IMR-90 (cell line): ENCODE measurements around the gene GAS5. TPM values are rescaled to one million over a fixed set of nuclear protein-coding genes. Genes with fewer than 3 reads are reported as not detected.

Source experiments
- ATAC-seq: fragments of 200-7000 bp; cut with Tn5 transposase; 2 replicates; pipeline ENCODE4 v1.9.1; 2020; ENCODE audit warnings: low read depth, mild to moderate bottlenecking, moderate library complexity
- BruUV-seq: library from RNA; stranded (reverse); fragments of 400-500 nt; replicated peaks from 2 replicates; lab custom pipeline; 2021; lab: Mats Ljungman, UMichigan
- CTCF ChIA-PET: fragments of 300-600 bp; formaldehyde crosslinking; extraction: SDS; loops from one replicate; lab custom pipeline; 2021; ENCODE audit warnings: antibody characterized with exemption; lab: Yijun Ruan, JAX
- POLR2A ChIA-PET: fragments of 300-600 bp; sonication (Branson Sonifier 250); formaldehyde crosslinking; loops from one replicate; lab custom pipeline; 2022; ENCODE audit warnings: antibody characterized with exemption; ENCODE audit not compliant: unreplicated experiment; lab: Charles Lee
- DNase-seq: peaks from one replicate; pipeline ENCODE4 v3.0.0; 2013
- H2AFZ ChIP-seq: replicated peaks from 2 replicates; pipeline ENCODE3; 2013; ENCODE audit warnings: low read length, mild to moderate bottlenecking; ENCODE audit not compliant: poor library complexity
- H2AK5ac ChIP-seq: 2 replicates; pipeline ENCODE4 v1.6.1; 2013; ENCODE audit warnings: low read depth, low read length, inconsistent platforms
- H2AK9ac ChIP-seq: replicated peaks from 2 replicates; pipeline ENCODE3; 2013; ENCODE audit warnings: mild to moderate bottlenecking, low read depth, low read length, moderate library complexity; ENCODE audit not compliant: poor library complexity
- H2BK120ac ChIP-seq: 2 replicates; pipeline ENCODE4 v1.6.1; 2013; ENCODE audit warnings: low read depth, low read length, inconsistent platforms
- H2BK15ac ChIP-seq: 3 replicates; pipeline ENCODE4 v1.6.1; 2013; ENCODE audit warnings: low read depth, low read length, inconsistent platforms
- H2BK20ac ChIP-seq: 2 replicates; pipeline ENCODE4 v1.6.1; 2013; ENCODE audit warnings: low read depth, mild to moderate bottlenecking, inconsistent platforms, low read length, moderate library complexity
- H2BK5ac ChIP-seq: 2 replicates; pipeline ENCODE4 v1.6.1; 2013; ENCODE audit warnings: mild to moderate bottlenecking, low read depth, low read length, inconsistent platforms; ENCODE audit not compliant: poor library complexity, severe bottlenecking
- H3K14ac ChIP-seq: replicated peaks from 2 replicates; pipeline ENCODE4 v1.6.1; 2013; ENCODE audit warnings: low read depth, low read length, inconsistent platforms
- H3K18ac ChIP-seq: 2 replicates; pipeline ENCODE4 v1.6.1; 2013; ENCODE audit warnings: low read depth, low read length, control low read depth
- H3K23ac ChIP-seq: 2 replicates; pipeline ENCODE4 v1.6.1; 2013; ENCODE audit warnings: low read depth, low read length, inconsistent platforms
- H3K27ac ChIP-seq: 2 replicates; pipeline ENCODE4 v1.5.1; 2013; ENCODE audit warnings: mild to moderate bottlenecking, control low read depth, low read length; ENCODE audit not compliant: insufficient read depth
- H3K27me3 ChIP-seq: 2 replicates; pipeline ENCODE4 v1.6.1; 2013; ENCODE audit warnings: low read length; ENCODE audit not compliant: control insufficient read depth, insufficient read depth
- H3K36me3 ChIP-seq: 2 replicates; pipeline ENCODE4 v1.6.1; 2013; ENCODE audit warnings: low read length, mixed read lengths; ENCODE audit not compliant: control insufficient read depth, insufficient read depth
- H3K4ac ChIP-seq: 2 replicates; pipeline ENCODE4 v1.6.1; 2013; ENCODE audit warnings: low read depth, low read length, inconsistent platforms
- H3K4me1 ChIP-seq: 2 replicates; pipeline ENCODE4 v1.6.1; 2013; ENCODE audit warnings: low read length, mixed read lengths; ENCODE audit not compliant: control insufficient read depth, insufficient read depth
- H3K4me2 ChIP-seq: 2 replicates; pipeline ENCODE4 v1.6.1; 2013; ENCODE audit warnings: low read depth, mild to moderate bottlenecking, control low read depth, low read length, moderate library complexity
- H3K4me3 ChIP-seq: 2 replicates; pipeline ENCODE4 v1.5.1; 2013; ENCODE audit warnings: low read depth, mild to moderate bottlenecking, control low read depth, low read length, moderate library complexity; ENCODE audit not compliant: insufficient read depth
- H3K56ac ChIP-seq: 2 replicates; pipeline ENCODE4 v1.6.1; 2013; ENCODE audit warnings: low read length, inconsistent platforms; ENCODE audit not compliant: insufficient read depth; ENCODE audit errors: extremely low read depth
- H3K79me1 ChIP-seq, 2 experiments: 2 replicates each; pipeline ENCODE4 v1.6.1; 2013; ENCODE audit warnings: low read length in 2 of 2, inconsistent platforms in 1 of 2, low read depth in 1 of 2
- H3K9ac ChIP-seq: 2 replicates; pipeline ENCODE4 v1.6.1; 2013; ENCODE audit warnings: low read depth, low read length, control low read depth
- H3K9me1 ChIP-seq: 2 replicates; pipeline ENCODE4 v1.6.1; 2013; ENCODE audit warnings: low read length, inconsistent platforms; ENCODE audit not compliant: insufficient read depth
- H3K9me3 ChIP-seq: 2 replicates; pipeline ENCODE4 v1.6.1; 2013; ENCODE audit warnings: low read length; ENCODE audit not compliant: control insufficient read depth, insufficient read depth
- H4K20me1 ChIP-seq: 2 replicates; pipeline ENCODE4 v1.6.1; 2013; ENCODE audit warnings: low read length, inconsistent platforms; ENCODE audit not compliant: insufficient read depth
- H4K5ac ChIP-seq: 2 replicates; pipeline ENCODE4 v1.6.1; 2013; ENCODE audit warnings: mild to moderate bottlenecking, low read depth, low read length, control low read depth
- H4K8ac ChIP-seq, 2 experiments: 2 replicates each; pipeline ENCODE4 v1.6.1; 2013; ENCODE audit warnings: low read depth in 2 of 2, low read length in 2 of 2, control low read depth in 1 of 2, inconsistent platforms in 1 of 2
- H4K91ac ChIP-seq: 2 replicates; pipeline ENCODE4 v1.6.1; 2013; ENCODE audit warnings: low read depth, low read length, inconsistent platforms; ENCODE audit not compliant: insufficient read depth
- BHLHE40 ChIP-seq: fragments of 150-350 bp; IDR thresholded peaks from 2 replicates; pipeline ENCODE4 v1.6.1; 2016; ENCODE audit warnings: mild to moderate bottlenecking, low read depth, low read length
- CEBPB ChIP-seq: IDR thresholded peaks from 2 replicates; pipeline ENCODE4 v1.6.1; 2012; ENCODE audit warnings: low read depth, low read length, improper control_type of control experiment
- CHD1 ChIP-seq: IDR thresholded peaks from 2 replicates; pipeline ENCODE4 v1.6.1; 2012; ENCODE audit warnings: low read depth, low read length, improper control_type of control experiment
- FOS ChIP-seq: fragments of 150-350 bp; IDR thresholded peaks from 2 replicates; pipeline ENCODE4 v1.6.1; 2016; ENCODE audit warnings: low read depth, low read length
- MAFK ChIP-seq: IDR thresholded peaks from 2 replicates; pipeline ENCODE4 v1.6.1; 2012; ENCODE audit warnings: low read depth, low read length, improper control_type of control experiment
- MAZ ChIP-seq: IDR thresholded peaks from 2 replicates; pipeline ENCODE4 v1.6.1; 2012; ENCODE audit warnings: low read depth, mild to moderate bottlenecking, low read length, improper control_type of control experiment, moderate library complexity, borderline replicate concordance
- MXI1 ChIP-seq: IDR thresholded peaks from 2 replicates; pipeline ENCODE4 v1.6.1; 2012; ENCODE audit warnings: low read depth, mild to moderate bottlenecking, low read length, moderate library complexity, borderline replicate concordance
- NFE2L2 ChIP-seq: fragments of 150-350 bp; IDR thresholded peaks from 2 replicates; pipeline ENCODE4 v1.6.1; 2016; ENCODE audit warnings: low read depth, mild to moderate bottlenecking, low read length
- POLR2A ChIP-seq: IDR thresholded peaks from 2 replicates; pipeline ENCODE4 v1.6.1; 2012; ENCODE audit warnings: mild to moderate bottlenecking, low read depth, low read length
- RAD21 ChIP-seq: IDR thresholded peaks from 2 replicates; pipeline ENCODE4 v1.6.1; 2012; ENCODE audit warnings: low read length, improper control_type of control experiment
- RCOR1 ChIP-seq: IDR thresholded peaks from 2 replicates; pipeline ENCODE4 v1.6.1; 2012; ENCODE audit warnings: mild to moderate bottlenecking, low read length, improper control_type of control experiment; ENCODE audit not compliant: insufficient replicate concordance
- RFX5 ChIP-seq: IDR thresholded peaks from 2 replicates; pipeline ENCODE4 v1.8.0; 2012; ENCODE audit warnings: low read depth, mild to moderate bottlenecking, low read length, moderate library complexity
- SMC3 ChIP-seq: fragments of 150-350 bp; IDR thresholded peaks from 2 replicates; pipeline ENCODE4 v1.6.1; 2016; ENCODE audit warnings: low read depth, mild to moderate bottlenecking, antibody characterized with exemption, low read length, moderate library complexity
- WGBS, 2 experiments: methylation state at CpG; one replicate each; pipeline versions ENCODE4 v1.1.5 to v1.1.7; 2013; ENCODE audit warnings: missing lambda C conversion rate in 2 of 2; ENCODE audit not compliant: insufficient read length in 1 of 2; ENCODE audit errors: extremely low coverage in 2 of 2; 5-methylcytosine and 5-hydroxymethylcytosine counted together
- dilution Hi-C: fragments of 300-500 bp; cut with HindIII; formaldehyde crosslinking; loops from one replicate; pipeline ENCODE4 v1.14.3; 2018; ENCODE audit warnings: low sequenced_read_pairs; ENCODE audit not compliant: unreplicated experiment
- in situ Hi-C: fragments of 300-500 bp; cut with MboI; formaldehyde crosslinking; loops from 3 replicates; pipeline ENCODE4 v1.14.3; 2019; ENCODE audit warnings: low sequenced_read_pairs, inconsistent platforms, mixed read lengths
- intact Hi-C: fragments of 100-400 bp; cut with micrococcal nuclease; formaldehyde crosslinking; loops from 2 replicates; pipeline ENCODE4 v1.10.0; 2022
- polyA plus RNA-seq, 3 experiments: library from polyadenylated mRNA; depleted of rRNA; stranded (reverse); fragments of >200 nt; gene quantifications; 2 replicates each; pipeline ENCODE4 v1.2.3, GENCODE V29; 2012; ENCODE audit warnings: low replicate concordance in 1 of 3
- total RNA-seq: library from RNA; depleted of rRNA; stranded (reverse); fragments of >200 nt; gene quantifications from 2 replicates; pipeline ENCODE4 v1.2.3, GENCODE V29; 2012
- TF ChIP-seq, protein P1 (sequence below): conservative IDR thresholded peaks from 2 replicates; pipeline ENCODE4 v1.5.1; 2012; ENCODE audit warnings: mild to moderate bottlenecking, low read depth, low read length, improper control_type of control experiment
- TF ChIP-seq, protein P2 (sequence below): fragments of 150-350 bp; IDR thresholded peaks from 2 replicates; pipeline ENCODE4 v1.6.1; 2017; ENCODE audit warnings: mild to moderate bottlenecking, antibody characterized with exemption, low read length, low read depth
- TF ChIP-seq, protein P3 (sequence below): fragments of 150-350 bp; IDR thresholded peaks from 2 replicates; pipeline ENCODE4 v1.6.1; 2016; ENCODE audit warnings: low read depth, mild to moderate bottlenecking, low read length, moderate library complexity, borderline replicate concordance

Gene GAS5
- total and polyA plus RNA-seq, 2 of the 4 experiments (the other 2 are of a cell fraction): 380 to 737 TPM

DNA sequence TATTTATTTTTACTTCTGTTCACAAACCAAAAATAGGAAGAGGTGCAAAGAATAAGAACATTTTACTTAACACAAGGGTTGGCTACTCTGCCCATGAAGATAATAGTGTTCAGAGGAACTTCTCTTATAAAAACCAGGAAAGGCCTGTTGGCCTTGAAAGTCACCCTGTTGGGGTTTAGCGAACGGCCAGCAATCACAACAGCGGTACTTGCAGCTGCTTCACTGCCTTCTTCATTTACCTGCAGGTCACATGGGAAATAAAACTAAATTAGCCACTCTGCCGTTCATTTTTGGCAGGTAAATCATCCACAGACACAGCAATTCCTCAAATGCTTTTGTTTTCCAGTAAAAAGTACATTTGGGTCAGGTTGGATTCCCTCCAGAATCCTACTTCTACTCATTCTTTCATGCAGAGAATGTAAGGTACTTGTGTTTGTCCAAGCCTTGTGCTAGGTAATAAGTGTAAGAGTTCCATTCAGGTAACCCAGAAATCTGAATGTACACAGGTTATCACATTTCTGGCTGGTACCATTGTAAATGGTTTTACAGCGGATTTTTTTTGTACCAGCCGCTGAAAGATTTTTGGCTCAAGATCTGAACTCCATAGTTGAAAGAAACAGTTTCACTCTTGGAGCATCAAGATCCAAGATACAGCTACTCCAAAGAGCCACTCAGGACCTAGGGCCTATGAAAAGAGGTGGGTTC is 36.2 kb upstream of the GAS5 start:
- no peaks in the 10 kb centered on the region for H3K4me1 ChIP-seq
- intact Hi-C loops: no loop called here
- no peak overlapping the region for H3K4me2 ChIP-seq
- no peak overlapping the region for H3K56ac ChIP-seq
- H2AK5ac ChIP-seq: no peak overlapping the region
- H3K9me3 ChIP-seq: no peaks in the 10 kb centered on the region
- H3K27me3 ChIP-seq: no peaks in the 10 kb centered on the region
- no peak overlapping the region for H2BK120ac ChIP-seq
- H2BK5ac ChIP-seq: no peak overlapping the region
- no TSS peak for BruUV-seq
- CTCF ChIA-PET: no interaction called here
- in situ Hi-C loops: no loop called here
- H3K79me1 ChIP-seq: no peaks in the 10 kb centered on the region
- no peak for ATAC-seq
- H3K36me3 ChIP-seq: no peaks in the 10 kb centered on the region
- no peak overlapping the region for H3K18ac ChIP-seq
- H2BK20ac ChIP-seq: no peak overlapping the region
- H3K9ac ChIP-seq: no peak overlapping the region
- no peak overlapping the region for H4K8ac ChIP-seq
- no peak overlapping the region for H2AK9ac ChIP-seq
- no peak for TF ChIP-seq RFX5
- no peak for TF ChIP-seq RAD21
- no peak for TF ChIP-seq MAFK
- no peak for TF ChIP-seq MAZ
- TF ChIP-seq, protein P1, sequence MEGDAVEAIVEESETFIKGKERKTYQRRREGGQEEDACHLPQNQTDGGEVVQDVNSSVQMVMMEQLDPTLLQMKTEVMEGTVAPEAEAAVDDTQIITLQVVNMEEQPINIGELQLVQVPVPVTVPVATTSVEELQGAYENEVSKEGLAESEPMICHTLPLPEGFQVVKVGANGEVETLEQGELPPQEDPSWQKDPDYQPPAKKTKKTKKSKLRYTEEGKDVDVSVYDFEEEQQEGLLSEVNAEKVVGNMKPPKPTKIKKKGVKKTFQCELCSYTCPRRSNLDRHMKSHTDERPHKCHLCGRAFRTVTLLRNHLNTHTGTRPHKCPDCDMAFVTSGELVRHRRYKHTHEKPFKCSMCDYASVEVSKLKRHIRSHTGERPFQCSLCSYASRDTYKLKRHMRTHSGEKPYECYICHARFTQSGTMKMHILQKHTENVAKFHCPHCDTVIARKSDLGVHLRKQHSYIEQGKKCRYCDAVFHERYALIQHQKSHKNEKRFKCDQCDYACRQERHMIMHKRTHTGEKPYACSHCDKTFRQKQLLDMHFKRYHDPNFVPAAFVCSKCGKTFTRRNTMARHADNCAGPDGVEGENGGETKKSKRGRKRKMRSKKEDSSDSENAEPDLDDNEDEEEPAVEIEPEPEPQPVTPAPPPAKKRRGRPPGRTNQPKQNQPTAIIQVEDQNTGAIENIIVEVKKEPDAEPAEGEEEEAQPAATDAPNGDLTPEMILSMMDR: no peak
- TF ChIP-seq, protein P2, sequence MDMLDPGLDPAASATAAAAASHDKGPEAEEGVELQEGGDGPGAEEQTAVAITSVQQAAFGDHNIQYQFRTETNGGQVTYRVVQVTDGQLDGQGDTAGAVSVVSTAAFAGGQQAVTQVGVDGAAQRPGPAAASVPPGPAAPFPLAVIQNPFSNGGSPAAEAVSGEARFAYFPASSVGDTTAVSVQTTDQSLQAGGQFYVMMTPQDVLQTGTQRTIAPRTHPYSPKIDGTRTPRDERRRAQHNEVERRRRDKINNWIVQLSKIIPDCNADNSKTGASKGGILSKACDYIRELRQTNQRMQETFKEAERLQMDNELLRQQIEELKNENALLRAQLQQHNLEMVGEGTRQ: no peak
- no peak for TF ChIP-seq MXI1
- TF ChIP-seq BHLHE40: no peak
- TF ChIP-seq, protein P3, sequence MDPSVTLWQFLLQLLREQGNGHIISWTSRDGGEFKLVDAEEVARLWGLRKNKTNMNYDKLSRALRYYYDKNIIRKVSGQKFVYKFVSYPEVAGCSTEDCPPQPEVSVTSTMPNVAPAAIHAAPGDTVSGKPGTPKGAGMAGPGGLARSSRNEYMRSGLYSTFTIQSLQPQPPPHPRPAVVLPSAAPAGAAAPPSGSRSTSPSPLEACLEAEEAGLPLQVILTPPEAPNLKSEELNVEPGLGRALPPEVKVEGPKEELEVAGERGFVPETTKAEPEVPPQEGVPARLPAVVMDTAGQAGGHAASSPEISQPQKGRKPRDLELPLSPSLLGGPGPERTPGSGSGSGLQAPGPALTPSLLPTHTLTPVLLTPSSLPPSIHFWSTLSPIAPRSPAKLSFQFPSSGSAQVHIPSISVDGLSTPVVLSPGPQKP: no peak
- TF ChIP-seq CHD1: no peak
- TF ChIP-seq POLR2A: no peak
- no peak for TF ChIP-seq SMC3
- no peak for TF ChIP-seq FOS
- TF ChIP-seq CEBPB: no peak
- no peak for TF ChIP-seq NFE2L2
- TF ChIP-seq RCOR1: no peak
- H4K91ac ChIP-seq: no peak overlapping the region
- no peak overlapping the region for H3K14ac ChIP-seq
- no peak overlapping the region for H3K27ac ChIP-seq
- H3K4me3 ChIP-seq: no peak overlapping the region
- H4K20me1 ChIP-seq: no peaks in the 10 kb centered on the region
- dilution Hi-C loops: no loop called here
- H3K23ac ChIP-seq: no peak overlapping the region
- H3K4ac ChIP-seq: no peak overlapping the region
- no peak overlapping the region for H2AFZ ChIP-seq
- POLR2A ChIA-PET: no interaction called here
- no peaks in the 10 kb centered on the region for H3K9me1 ChIP-seq
- 96% methylated on average over 4 of the region's 6 CpGs; no CpG with 5 or more reads in 1 of the 2 experiments for WGBS, 2 experiments
- H4K5ac ChIP-seq: no peak overlapping the region
- no peak overlapping the region for H2BK15ac ChIP-seq
- no peak for DNase-seq
